ENCODE results near the gene NCOA6. TPM values are rescaled to one million over a fixed set of nuclear protein-coding genes. Genes with fewer than 3 reads are reported as not detected.
"Not testable (repeated sequence)": the region's sequence is repeated elsewhere in the genome, so short reads cannot be mapped to it uniquely, and the experiment has no call there.

NCOA6 gene
- polyA plus RNA-seq, 2 donors: 12.7 to 22.5 TPM

DNA sequence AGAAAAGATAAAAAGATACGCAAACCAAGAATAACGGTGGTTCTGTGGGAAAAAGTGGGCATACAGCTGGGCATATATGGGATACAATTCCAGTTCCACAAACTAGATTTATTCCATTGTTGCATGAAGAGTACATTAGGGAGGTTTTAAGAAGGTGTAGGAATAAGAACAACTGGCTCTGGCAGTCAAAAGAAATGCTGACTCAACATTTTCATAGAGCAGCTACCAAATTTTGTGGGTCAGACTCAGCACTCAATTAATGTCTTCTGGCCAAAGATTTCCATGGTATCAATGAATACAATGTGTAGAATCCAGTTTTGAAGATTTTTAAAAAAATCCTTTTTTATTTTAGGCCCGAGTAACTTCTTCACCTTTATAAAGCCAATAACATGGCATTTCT, 81.1 kb downstream of the NCOA6 start:
- no peaks in the 10 kb centered on the region for H3K4me1 ChIP-seq (ENCODE audit: control insufficient read depth in 2 of 2, insufficient read depth in 2 of 2, low read length in 1 of 2)
- 90 to 95% methylated on average over 3 of the region's 3 CpGs for WGBS, 2 donors
- H3K9me3 ChIP-seq (ENCODE audit: control insufficient read depth in 2 of 2, insufficient read depth in 1 of 2, low read depth in 1 of 2, low read length in 1 of 2): no peaks in the 10 kb centered on the region
- H3K27me3 ChIP-seq (ENCODE audit: control insufficient read depth in 1 of 2, insufficient read depth in 2 of 2, low read length in 2 of 2): no peaks in the 10 kb centered on the region
- no peak overlapping the region for H3K27ac ChIP-seq (ENCODE audit: low read depth in 2 of 2, low read length in 1 of 2)
- H3K4me3 ChIP-seq (ENCODE audit: low read depth in 1 of 2, low read length in 2 of 2): no peak overlapping the region
- H3K36me3 ChIP-seq (ENCODE audit: control insufficient read depth in 2 of 2, insufficient read depth in 2 of 2, low read length in 1 of 2): peaks cover 4 to 23% of the 10 kb centered on the region in 2 donors

DNA sequence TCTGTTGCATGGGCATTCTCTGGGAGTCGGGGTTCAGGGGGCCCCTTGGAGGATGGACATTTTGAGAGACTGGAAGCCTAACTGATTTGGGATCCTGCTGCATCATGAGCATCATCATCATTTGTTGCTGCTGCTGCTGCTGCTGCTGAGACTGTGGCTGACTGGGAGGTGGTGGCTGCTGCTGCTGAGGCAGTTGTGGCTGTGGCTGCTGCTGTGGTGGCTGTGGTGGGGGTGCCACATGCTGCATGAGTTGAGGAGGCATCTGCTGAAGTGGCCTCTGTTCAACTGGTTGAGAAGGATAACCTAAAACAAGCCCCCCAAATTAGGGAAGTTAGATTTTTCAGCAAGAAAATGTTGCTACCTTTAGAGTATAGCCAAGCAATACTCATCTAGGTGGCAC, 82.4 kb downstream of the NCOA6 start:
- Histone ChIP-seq H3K36me3 (ENCODE audit: control insufficient read depth in 2 of 2, insufficient read depth in 2 of 2, low read length in 1 of 2) (peaks cover 4 to 25% of the 10 kb centered on the region in 2 donors), H3K27me3 (ENCODE audit: control insufficient read depth in 1 of 2, insufficient read depth in 2 of 2, low read length in 2 of 2) (no peaks in the 10 kb centered on the region), H3K27ac (ENCODE audit: low read depth in 2 of 2, low read length in 1 of 2) (no peak overlapping the region), H3K9me3 (ENCODE audit: control insufficient read depth in 2 of 2, insufficient read depth in 1 of 2, low read depth in 1 of 2, low read length in 1 of 2) (no peaks in the 10 kb centered on the region), H3K4me3 (ENCODE audit: low read depth in 1 of 2, low read length in 2 of 2) (no peak overlapping the region), H3K4me1 (ENCODE audit: control insufficient read depth in 2 of 2, insufficient read depth in 2 of 2, low read length in 1 of 2) (no peaks in the 10 kb centered on the region)
- 98 to 100% methylated on average over 1 of the region's 1 CpG for WGBS, 2 donors

DNA sequence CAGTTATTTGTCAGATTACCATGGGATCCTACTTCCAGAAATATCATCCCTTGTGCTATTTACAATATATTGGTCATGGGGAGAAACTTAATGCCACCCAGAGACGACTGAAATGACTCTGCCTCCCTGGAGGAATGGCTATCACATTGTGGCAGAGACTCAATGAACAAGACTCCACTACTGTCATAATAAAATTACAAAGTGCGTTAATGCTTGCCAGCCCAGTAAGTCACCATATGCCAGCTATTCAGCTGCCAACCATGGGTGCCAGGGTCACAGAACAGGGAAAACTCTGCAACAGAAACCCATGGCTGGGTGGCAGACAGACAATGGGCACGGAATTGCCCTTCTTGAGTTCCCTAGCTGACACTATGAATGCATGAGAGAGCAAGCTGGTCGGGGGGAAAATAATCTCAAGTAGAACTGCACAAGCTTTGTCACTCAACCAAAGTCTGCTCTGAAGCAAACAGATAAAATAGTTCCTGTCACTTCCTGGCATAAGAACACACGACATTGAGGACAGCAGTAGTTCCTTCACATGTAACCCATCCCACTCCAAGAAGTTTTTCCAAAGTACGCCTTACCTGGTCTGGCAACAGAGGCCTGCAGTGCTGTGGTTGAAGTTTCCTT, 89.2 kb downstream of the NCOA6 start:
- no peaks in the 10 kb centered on the region for H3K27me3 ChIP-seq (ENCODE audit: control insufficient read depth in 1 of 2, insufficient read depth in 2 of 2, low read length in 2 of 2)
- peaks cover 2 to 9% of the 10 kb centered on the region in 2 donors for H3K36me3 ChIP-seq (ENCODE audit: control insufficient read depth in 2 of 2, insufficient read depth in 2 of 2, low read length in 1 of 2)
- 76 to 83% methylated on average over 6 of the region's 6 CpGs for WGBS, 2 donors
- no peaks in the 10 kb centered on the region for H3K9me3 ChIP-seq (ENCODE audit: control insufficient read depth in 2 of 2, insufficient read depth in 1 of 2, low read depth in 1 of 2, low read length in 1 of 2)
- no peak overlapping the region for H3K4me3 ChIP-seq (ENCODE audit: low read depth in 1 of 2, low read length in 2 of 2)
- no peaks in the 10 kb centered on the region for H3K4me1 ChIP-seq (ENCODE audit: control insufficient read depth in 2 of 2, insufficient read depth in 2 of 2, low read length in 1 of 2)
- no peak overlapping the region for H3K27ac ChIP-seq (ENCODE audit: low read depth in 2 of 2, low read length in 1 of 2)

DNA sequence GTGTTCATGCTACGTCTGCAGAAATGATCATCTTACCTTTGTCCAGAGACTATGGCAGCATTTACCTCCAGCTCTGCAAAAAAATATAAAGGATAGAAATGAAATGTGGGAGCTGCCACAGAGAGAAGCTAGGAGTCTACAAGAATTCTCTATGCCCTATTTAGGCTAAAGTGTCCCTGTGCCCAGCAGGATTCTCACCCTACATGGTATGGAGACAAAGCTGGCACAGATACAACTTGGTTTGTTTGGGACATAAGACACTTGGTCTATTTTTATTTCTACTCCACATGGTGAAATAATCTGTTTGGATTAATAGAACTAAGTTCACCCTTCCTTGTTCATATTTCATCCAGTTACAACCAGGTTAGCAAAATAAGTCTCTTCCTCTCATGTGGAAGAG, 92.9 kb downstream of the NCOA6 start:
- Histone ChIP-seq H3K9me3 (ENCODE audit: control insufficient read depth in 2 of 2, insufficient read depth in 1 of 2, low read depth in 1 of 2, low read length in 1 of 2) (no peaks in the 10 kb centered on the region), H3K4me1 (ENCODE audit: control insufficient read depth in 2 of 2, insufficient read depth in 2 of 2, low read length in 1 of 2) (peaks cover 0 to 2% of the 10 kb centered on the region in 2 donors), H3K27me3 (ENCODE audit: control insufficient read depth in 1 of 2, insufficient read depth in 2 of 2, low read length in 2 of 2) (no peaks in the 10 kb centered on the region), H3K4me3 (ENCODE audit: low read depth in 1 of 2, low read length in 2 of 2) (no peak overlapping the region), H3K36me3 (ENCODE audit: control insufficient read depth in 2 of 2, insufficient read depth in 2 of 2, low read length in 1 of 2) (peaks cover 2 to 8% of the 10 kb centered on the region in 2 donors), H3K27ac (ENCODE audit: low read depth in 2 of 2, low read length in 1 of 2) (no peak overlapping the region)
- 77 to 96% methylated on average over 1 of the region's 1 CpG for WGBS, 2 donors

DNA sequence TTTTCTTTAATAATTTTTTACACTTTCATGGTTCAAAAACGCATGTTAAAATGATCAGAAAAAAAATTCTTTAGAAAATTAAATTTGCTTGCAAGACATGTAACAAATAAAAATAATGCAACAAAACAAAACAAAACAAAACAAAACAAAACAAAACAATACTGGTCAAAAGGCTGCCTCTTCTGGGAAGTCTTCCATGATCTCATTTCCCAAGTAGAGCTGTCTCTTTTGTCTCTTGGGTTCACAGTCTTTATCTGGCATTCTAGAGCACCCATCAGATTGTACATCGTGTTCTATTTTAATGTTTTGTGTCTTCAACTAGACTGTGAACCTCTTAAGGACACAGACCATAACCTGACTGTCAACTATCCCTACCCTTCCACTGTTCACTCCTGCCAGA, 96.0 kb downstream of the NCOA6 start:
- Histone ChIP-seq H3K4me1 (ENCODE audit: control insufficient read depth in 2 of 2, insufficient read depth in 2 of 2, low read length in 1 of 2) (peaks cover 0 to 2% of the 10 kb centered on the region in 2 donors), H3K36me3 (ENCODE audit: control insufficient read depth in 2 of 2, insufficient read depth in 2 of 2, low read length in 1 of 2) (peaks cover 11 to 13% of the 10 kb centered on the region in 2 donors), H3K4me3 (ENCODE audit: low read depth in 1 of 2, low read length in 2 of 2) (no peak overlapping the region), H3K9me3 (ENCODE audit: control insufficient read depth in 2 of 2, insufficient read depth in 1 of 2, low read depth in 1 of 2, low read length in 1 of 2) (no peaks in the 10 kb centered on the region), H3K27me3 (ENCODE audit: control insufficient read depth in 1 of 2, insufficient read depth in 2 of 2, low read length in 2 of 2) (no peaks in the 10 kb centered on the region), H3K27ac (ENCODE audit: low read depth in 2 of 2, low read length in 1 of 2) (peak overlapping the region in 1 of 2 donors; percentile 8)
- WGBS, 2 donors: 95 to 97% methylated on average over 2 of the region's 2 CpGs

DNA sequence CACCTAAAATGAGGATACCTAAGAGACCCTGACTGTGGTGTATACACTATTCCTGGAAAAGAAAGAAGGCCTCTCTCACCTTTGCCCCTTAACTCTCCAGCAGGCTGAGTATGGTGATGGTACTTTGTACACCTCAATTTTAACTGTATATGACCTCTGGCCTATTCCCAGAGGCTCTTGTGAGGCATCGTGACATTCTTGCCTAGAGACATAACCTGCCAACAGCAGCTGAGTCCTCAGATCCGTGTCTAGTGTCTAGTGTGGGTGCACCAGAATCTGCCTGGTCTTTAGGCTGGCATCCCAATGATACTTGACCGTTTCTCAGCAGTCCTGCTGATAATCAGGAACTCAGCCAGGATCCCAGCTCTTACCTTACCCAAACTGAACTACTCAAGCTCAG, 101.3 kb downstream of the NCOA6 start:
- Histone ChIP-seq H3K36me3 (ENCODE audit: control insufficient read depth in 2 of 2, insufficient read depth in 2 of 2, low read length in 1 of 2) (peaks cover 15 to 20% of the 10 kb centered on the region in 2 donors), H3K4me1 (ENCODE audit: control insufficient read depth in 2 of 2, insufficient read depth in 2 of 2, low read length in 1 of 2) (no peaks in the 10 kb centered on the region), H3K4me3 (ENCODE audit: low read depth in 1 of 2, low read length in 2 of 2) (no peak overlapping the region), H3K9me3 (ENCODE audit: control insufficient read depth in 2 of 2, insufficient read depth in 1 of 2, low read depth in 1 of 2, low read length in 1 of 2) (no peaks in the 10 kb centered on the region), H3K27me3 (ENCODE audit: control insufficient read depth in 1 of 2, insufficient read depth in 2 of 2, low read length in 2 of 2) (no peaks in the 10 kb centered on the region), H3K27ac (ENCODE audit: low read depth in 2 of 2, low read length in 1 of 2) (no peak overlapping the region)
- 75 to 78% methylated on average over 3 of the region's 3 CpGs for WGBS, 2 donors

DNA sequence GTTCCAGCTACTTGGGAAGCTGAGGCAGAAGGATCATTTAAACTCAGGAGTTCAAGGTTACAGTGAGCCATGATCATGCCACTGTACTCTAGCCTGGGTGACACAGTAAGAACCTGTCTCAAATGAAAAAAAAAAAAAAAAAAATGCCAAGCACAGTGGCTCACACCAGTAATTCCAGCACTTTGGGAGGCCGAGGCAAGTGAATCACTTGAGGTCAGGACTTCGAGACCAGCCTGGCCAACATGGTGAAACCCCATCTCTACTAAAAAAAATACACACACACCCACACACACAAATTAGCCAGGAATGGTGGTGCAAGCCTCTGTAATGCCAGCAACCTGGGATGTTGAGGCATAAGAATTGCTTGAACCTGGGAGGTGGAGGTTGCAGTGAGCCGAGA, 102.9 kb downstream of the NCOA6 start:
- H3K36me3 ChIP-seq (ENCODE audit: control insufficient read depth in 2 of 2, insufficient read depth in 2 of 2, low read length in 1 of 2): peaks cover 12 to 20% of the 10 kb centered on the region in 2 donors
- H3K27ac ChIP-seq (ENCODE audit: low read depth in 2 of 2, low read length in 1 of 2); H3K27me3 ChIP-seq (ENCODE audit: control insufficient read depth in 1 of 2, insufficient read depth in 2 of 2, low read length in 2 of 2); H3K9me3 ChIP-seq (ENCODE audit: control insufficient read depth in 2 of 2, insufficient read depth in 1 of 2, low read depth in 1 of 2, low read length in 1 of 2); H3K4me3 ChIP-seq (ENCODE audit: low read depth in 1 of 2, low read length in 2 of 2); H3K4me1 ChIP-seq (ENCODE audit: control insufficient read depth in 2 of 2, insufficient read depth in 2 of 2, low read length in 1 of 2): not testable (repeated sequence)
- WGBS, 2 donors: 86 to 94% methylated on average over 3 of the region's 3 CpGs

DNA sequence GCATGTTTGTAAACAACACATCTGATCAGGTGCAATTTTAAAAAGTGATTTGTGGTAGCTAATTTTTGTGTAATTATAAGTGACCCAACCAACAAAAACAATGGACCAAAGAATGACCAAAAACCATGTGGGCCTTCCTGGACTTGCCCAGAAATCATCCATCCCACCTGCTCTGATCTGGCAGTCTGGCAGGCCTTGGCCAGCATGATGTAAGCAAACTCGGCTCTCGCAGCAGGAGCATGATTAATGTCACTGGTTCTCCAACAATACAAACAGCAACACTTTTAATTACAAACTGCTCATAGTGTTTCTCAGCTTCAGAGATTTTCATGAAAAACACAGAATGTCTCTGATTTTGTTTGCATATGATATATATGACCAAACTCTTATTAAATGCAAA, 105.2 kb downstream of the NCOA6 start:
- Histone ChIP-seq H3K4me3 (ENCODE audit: low read depth in 1 of 2, low read length in 2 of 2) (no peak overlapping the region), H3K27me3 (ENCODE audit: control insufficient read depth in 1 of 2, insufficient read depth in 2 of 2, low read length in 2 of 2) (no peaks in the 10 kb centered on the region), H3K36me3 (ENCODE audit: control insufficient read depth in 2 of 2, insufficient read depth in 2 of 2, low read length in 1 of 2) (peaks cover 11 to 12% of the 10 kb centered on the region in 2 donors), H3K4me1 (ENCODE audit: control insufficient read depth in 2 of 2, insufficient read depth in 2 of 2, low read length in 1 of 2) (no peaks in the 10 kb centered on the region), H3K27ac (ENCODE audit: low read depth in 2 of 2, low read length in 1 of 2) (no peak overlapping the region), H3K9me3 (ENCODE audit: control insufficient read depth in 2 of 2, insufficient read depth in 1 of 2, low read depth in 1 of 2, low read length in 1 of 2) (no peaks in the 10 kb centered on the region)
- 47 to 74% methylated on average over 2 of the region's 2 CpGs for WGBS, 2 donors

DNA sequence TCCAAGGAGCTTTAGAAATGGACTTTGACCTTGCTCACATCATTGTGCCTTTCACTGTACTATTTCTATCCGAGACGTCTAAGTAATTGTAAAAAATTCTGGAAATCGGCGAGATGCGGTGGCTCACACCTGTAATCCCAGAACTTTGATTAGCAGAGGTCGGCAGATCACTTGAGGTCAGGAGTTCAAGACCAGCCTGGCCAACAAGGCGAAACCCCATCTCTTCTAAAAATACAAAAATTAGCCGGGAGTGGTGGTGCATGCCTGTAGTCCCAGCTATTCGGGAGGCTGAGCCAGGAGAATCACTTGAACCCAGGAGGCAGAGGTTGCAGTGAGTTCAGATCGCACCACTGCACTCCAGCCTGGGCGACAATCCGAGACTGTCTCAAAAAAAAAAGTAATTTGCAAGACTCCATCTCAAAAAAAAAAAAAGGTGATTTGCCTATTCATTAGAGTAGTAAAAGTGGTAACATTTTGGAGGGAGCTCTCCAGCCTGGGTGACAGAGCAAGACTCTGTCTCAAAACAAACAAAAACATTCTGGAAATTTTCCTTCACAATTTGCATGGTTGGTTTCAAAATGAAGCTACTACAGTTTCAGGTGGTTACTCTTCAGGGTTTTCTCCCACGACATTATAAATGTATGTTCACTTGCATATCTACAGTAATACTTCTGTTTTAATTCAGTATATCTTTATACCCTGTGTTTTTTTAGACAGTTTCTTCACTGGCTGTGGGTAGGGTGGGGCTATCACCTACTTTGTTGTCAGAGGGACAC, 106.0 kb downstream of the NCOA6 start:
- H3K36me3 ChIP-seq (ENCODE audit: control insufficient read depth in 2 of 2, insufficient read depth in 2 of 2, low read length in 1 of 2): peaks cover 10 to 13% of the 10 kb centered on the region in 2 donors
- H3K9me3 ChIP-seq (ENCODE audit: control insufficient read depth in 2 of 2, insufficient read depth in 1 of 2, low read depth in 1 of 2, low read length in 1 of 2); H3K4me1 ChIP-seq (ENCODE audit: control insufficient read depth in 2 of 2, insufficient read depth in 2 of 2, low read length in 1 of 2); H3K27ac ChIP-seq (ENCODE audit: low read depth in 2 of 2, low read length in 1 of 2); H3K27me3 ChIP-seq (ENCODE audit: control insufficient read depth in 1 of 2, insufficient read depth in 2 of 2, low read length in 2 of 2); H3K4me3 ChIP-seq (ENCODE audit: low read depth in 1 of 2, low read length in 2 of 2): not testable (repeated sequence)
- 90 to 93% methylated on average over 13 of the region's 13 CpGs for WGBS, 2 donors

Measured in esophagus (tissue), 2 donors.